GM12891 (cell line): Measurements from ENCODE around the gene SOAT1.
A peak's percentile ranks its signal among the peaks of the same experiment; 100 is the strongest.

ENCODE experiments used
- PAX5 ChIP-seq: IDR thresholded peaks from 2 replicates; pipeline ENCODE4 v1.6.1; 2011; ENCODE audit warnings: low read length, moderate library complexity, mild to moderate bottlenecking; ENCODE audit not compliant: insufficient read depth, severe bottlenecking
- POLR2A ChIP-seq: IDR thresholded peaks from 2 replicates; pipeline ENCODE4 v1.6.1; 2011; ENCODE audit warnings: low read depth, low read length, control low read depth
- POLR2AphosphoS5 ChIP-seq: IDR thresholded peaks from 2 replicates; pipeline ENCODE4 v1.6.1; 2011; ENCODE audit warnings: low read depth, low read length, control low read depth
- POU2F2 ChIP-seq: IDR thresholded peaks from 2 replicates; pipeline ENCODE4 v1.6.1; 2011; ENCODE audit warnings: low read depth, mild to moderate bottlenecking, control low read depth, low read length, moderate library complexity
- SPI1 ChIP-seq: IDR thresholded peaks from 2 replicates; pipeline ENCODE4 v1.6.1; 2011; ENCODE audit warnings: low read depth, low read length, control low read depth
- TAF1 ChIP-seq: IDR thresholded peaks from 2 replicates; pipeline ENCODE4 v1.6.1; 2011; ENCODE audit warnings: low read depth, low read length, control low read depth

DNA sequence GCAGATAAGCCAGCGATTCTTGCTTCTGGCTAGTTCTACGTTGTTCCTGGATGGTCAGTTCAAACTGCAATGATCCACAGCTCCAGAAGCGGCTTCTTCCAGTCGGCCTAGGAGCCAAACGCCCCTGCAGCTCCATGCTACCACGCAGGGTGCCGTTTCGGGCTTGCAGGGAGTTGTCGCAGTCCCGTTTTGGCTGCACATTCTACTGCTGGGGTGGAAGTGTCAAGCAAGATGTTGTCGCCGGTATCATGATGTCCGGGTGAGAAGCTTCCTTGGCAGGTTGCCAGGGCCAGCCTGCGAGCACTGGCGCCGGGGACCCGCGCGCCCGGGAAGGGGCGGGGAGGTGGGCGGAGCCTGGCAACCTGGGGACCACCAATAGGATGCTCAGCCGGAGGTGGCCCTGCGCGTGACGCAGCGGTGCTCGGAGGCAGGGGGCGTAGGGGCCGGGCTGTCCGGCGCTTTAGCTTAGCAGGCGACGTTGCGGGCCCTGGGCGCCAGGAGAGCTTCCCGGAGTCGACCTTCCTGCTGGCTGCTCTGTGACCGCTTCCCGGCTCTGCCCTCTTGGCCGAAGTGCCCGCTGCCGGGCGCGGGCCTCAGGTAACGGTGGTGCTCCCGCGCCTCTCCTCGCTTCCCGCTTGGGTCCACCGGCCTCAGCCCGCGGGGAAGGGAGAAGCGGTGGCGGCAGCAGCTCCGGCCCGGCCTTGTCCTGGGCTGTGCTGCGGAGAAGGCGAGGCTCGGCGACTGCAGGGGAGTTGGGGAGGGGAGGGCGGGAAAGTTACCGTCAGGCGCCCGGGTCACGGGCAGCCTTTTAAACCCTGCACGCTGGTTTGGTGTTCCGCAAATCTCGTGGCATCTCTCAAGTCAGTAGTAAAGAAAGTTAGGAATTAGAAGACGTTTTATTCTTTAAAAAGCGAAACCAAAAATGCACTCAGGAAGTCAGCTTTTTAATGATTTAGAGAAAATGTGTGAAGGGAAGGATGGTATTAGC lies at the start of gene SOAT1:
- TF ChIP-seq POLR2A, result 0 out of 2 replicates have a peak, but pooled peaks have one; percentile 53
- TF ChIP-seq POLR2AphosphoS5, result peak; percentile 28; the same call in 1 of the 2 replicates
- no peak for TF ChIP-seq POU2F2
- no peak for TF ChIP-seq TAF1
- no peak for TF ChIP-seq PAX5
- no peak for TF ChIP-seq SPI1
